K562 (cell line): ENCODE measurements around the gene MTFR2. TPM values are rescaled to one million over a fixed set of nuclear protein-coding genes. Genes with fewer than 3 reads are reported as not detected.

Experiments used
- ARNT ChIP-seq, 2 experiments: fragments of 450-650 bp; IDR thresholded peaks; 2 replicates each; pipeline ENCODE4 v1.6.1; 2016; ENCODE audit warnings: mild to moderate bottlenecking in 1 of 2
- CBX5 ChIP-seq: IDR thresholded peaks from 2 replicates; pipeline ENCODE4 v1.6.1; 2014; ENCODE audit warnings: low read depth, borderline replicate concordance
- CREB1 ChIP-seq, 2 experiments: sonication (generic) in 1 of 2; formaldehyde crosslinking in 1 of 2; IDR thresholded peaks; 2 replicates each; pipeline versions ENCODE4 v1.6.1 to v1.8.0; 2012 to 2022; ENCODE audit warnings: inconsistent platforms in 1 of 2, mild to moderate bottlenecking in 1 of 2, missing genetic modification reagents in 1 of 2, moderate library complexity in 1 of 2
- DMBX1 ChIP-seq: fragments of 250-450 bp; sonication (Bioruptor Pico); IDR thresholded peaks from 2 replicates; pipeline ENCODE4 v1.8.0; 2022; ENCODE audit warnings: inconsistent platforms, mild to moderate bottlenecking, moderate library complexity, borderline replicate concordance
- EGR1 ChIP-seq: fragments of 450-650 bp; conservative IDR thresholded peaks from 2 replicates; pipeline ENCODE4 v1.6.1; 2017; ENCODE audit warnings: mild to moderate bottlenecking
- ELF4 ChIP-seq: fragments of 450-650 bp; formaldehyde crosslinking; IDR thresholded peaks from 2 replicates; pipeline ENCODE4 v1.4.0; 2022; ENCODE audit warnings: missing genetic modification characterization
- HDAC2 ChIP-seq: fragments of 450-650 bp; IDR thresholded peaks from 2 replicates; pipeline ENCODE4 v1.6.1; 2016; ENCODE audit warnings: mild to moderate bottlenecking
- KAT7 ChIP-seq: sonication (generic); formaldehyde crosslinking; IDR thresholded peaks from 2 replicates; pipeline ENCODE4 v1.8.0; 2022; ENCODE audit warnings: missing genetic modification reagents, mild to moderate bottlenecking, borderline replicate concordance
- KLF6 ChIP-seq: fragments of 250-450 bp; sonication (Bioruptor Pico); IDR thresholded peaks from 2 replicates; pipeline ENCODE4 v1.4.0; 2020; ENCODE audit warnings: mild to moderate bottlenecking, moderate library complexity, borderline replicate concordance
- NFRKB ChIP-seq: fragments of 450-650 bp; IDR thresholded peaks from 2 replicates; pipeline ENCODE4 v1.6.1; 2016; ENCODE audit warnings: low read depth
- PHF8 ChIP-seq: fragments of 200-600 bp; sonication (generic); IDR thresholded peaks from 2 replicates; pipeline ENCODE4 v1.6.1; 2012; ENCODE audit warnings: mixed run types, mild to moderate bottlenecking, inconsistent platforms, low read length, moderate library complexity, borderline replicate concordance
- POLR2AphosphoS2 ChIP-seq: IDR thresholded peaks from 2 replicates; pipeline ENCODE4 v1.6.1; 2012; ENCODE audit warnings: low read length, improper control_type of control experiment
- SMAD4 ChIP-seq: fragments of 250-450 bp; sonication (Bioruptor Pico); conservative IDR thresholded peaks from 2 replicates; pipeline ENCODE4 v1.8.0; 2021; ENCODE audit warnings: inconsistent platforms, mild to moderate bottlenecking, moderate library complexity
- STAT5A ChIP-seq: IDR thresholded peaks from 2 replicates; pipeline ENCODE4 v1.6.1; 2012; ENCODE audit warnings: low read length, inconsistent platforms, borderline replicate concordance
- ZNF778 ChIP-seq: fragments of 450-650 bp; formaldehyde crosslinking; IDR thresholded peaks from 2 replicates; pipeline ENCODE4 v1.4.0; 2020; ENCODE audit warnings: mild to moderate bottlenecking, moderate library complexity
- polyA plus RNA-seq, 8 experiments: library from polyadenylated mRNA; depleted of rRNA in 4 of 8; stranded (reverse) in 5 of 8; unstranded in 3 of 8; fragments of >200 nt; fragmentation: Nextera tagmentation in 2 of 8; fragmentation: Illumina TruSeq in 1 of 8; extraction: Ambion mirVana in 2 of 8; extraction: Trizol in 1 of 8; gene quantifications; 2 replicates each; pipeline versions ENCODE4 v1.2.1 to v1.2.3, GENCODE V29; 2011 to 2014; ENCODE audit warnings: inconsistent platforms in 1 of 8, missing spikeins in 1 of 8
- total RNA-seq, 7 experiments: library from RNA; depleted of rRNA in 6 of 7; stranded (reverse); fragments of >200 nt in 6 of 7; fragmentation: Illumina TruSeq in 2 of 7; extraction: Trizol in 2 of 7; gene quantifications; 2 replicates each; pipeline versions ENCODE4 v1.2.1 to v1.2.3, GENCODE V29; 2011 to 2021; ENCODE audit warnings: low replicate concordance in 1 of 7
- TF ChIP-seq, protein P1 (sequence below): sonication (generic); formaldehyde crosslinking; IDR thresholded peaks from 2 replicates; pipeline ENCODE4 v1.8.1; 2023; ENCODE audit warnings: mild to moderate bottlenecking, missing genetic modification reagents, moderate library complexity
- TF ChIP-seq, protein P2 (sequence below): fragments of 450-650 bp; IDR thresholded peaks from 2 replicates; pipeline ENCODE4 v1.6.1; 2016; ENCODE audit warnings: missing biosample characterization, missing genetic modification characterization
- TF ChIP-seq, protein P3 (sequence below): fragments of 450-650 bp; formaldehyde crosslinking; IDR thresholded peaks from 2 replicates; pipeline ENCODE4 v1.4.0; 2020; ENCODE audit warnings: mild to moderate bottlenecking, moderate library complexity
- TF ChIP-seq, protein P4 (sequence below): fragments of 450-650 bp; formaldehyde crosslinking; IDR thresholded peaks from 2 replicates; pipeline ENCODE4 v1.4.0; 2020; ENCODE audit warnings: mild to moderate bottlenecking
- TF ChIP-seq, protein P5 (sequence below), 2 experiments: IDR thresholded peaks; 2 replicates each; pipeline ENCODE4 v1.6.1; 2012; ENCODE audit warnings: improper control_type of control experiment in 2 of 2, low read depth in 2 of 2, low read length in 2 of 2, borderline replicate concordance in 1 of 2

MTFR2 gene
- total and polyA plus RNA-seq, 9 of the 15 experiments (the other 6 are each of a cell fraction or from before 2014, with no cell fraction given), result 10.1 to 63.3 (median 45.9) TPM

DNA sequence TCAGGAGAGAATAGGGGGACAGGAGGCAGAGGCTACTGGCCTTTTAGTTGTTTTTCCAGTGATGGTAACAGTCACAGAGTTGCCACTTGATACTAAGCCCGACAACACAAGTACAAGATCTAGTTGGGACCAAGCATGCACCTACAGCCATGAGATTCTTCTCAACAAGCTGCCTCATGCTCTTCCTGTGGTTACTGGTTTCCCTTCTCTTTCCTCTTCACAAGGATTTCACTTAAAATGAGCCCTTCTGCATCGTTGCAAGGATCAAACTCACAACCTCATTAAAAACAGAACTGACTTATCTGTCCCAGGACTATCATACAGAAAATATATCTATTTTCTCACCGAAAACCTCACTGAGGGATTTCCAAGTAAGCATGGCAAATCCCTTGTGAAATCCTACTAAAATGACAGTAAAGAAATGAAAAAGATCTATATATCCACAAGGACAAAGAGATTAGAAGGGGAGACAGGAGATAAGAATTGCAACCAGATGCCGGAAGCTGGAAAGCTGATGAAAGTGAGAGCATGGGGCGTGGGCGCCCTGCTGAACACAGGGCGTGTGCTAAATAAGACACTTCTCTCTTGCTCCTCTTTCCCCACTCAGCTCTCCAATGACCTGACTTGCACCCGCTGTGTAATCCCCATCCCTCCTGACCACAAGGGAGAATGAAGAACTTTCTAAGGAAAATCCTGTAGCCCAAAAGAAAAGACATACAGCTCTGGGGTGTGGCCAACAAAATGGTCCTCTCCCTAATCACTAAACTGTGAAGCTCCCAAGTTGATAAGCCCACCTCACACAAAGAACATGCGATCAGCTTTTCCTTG is 13.4 kb downstream of the MTFR2 start (continued):
- TF ChIP-seq, protein P1, sequence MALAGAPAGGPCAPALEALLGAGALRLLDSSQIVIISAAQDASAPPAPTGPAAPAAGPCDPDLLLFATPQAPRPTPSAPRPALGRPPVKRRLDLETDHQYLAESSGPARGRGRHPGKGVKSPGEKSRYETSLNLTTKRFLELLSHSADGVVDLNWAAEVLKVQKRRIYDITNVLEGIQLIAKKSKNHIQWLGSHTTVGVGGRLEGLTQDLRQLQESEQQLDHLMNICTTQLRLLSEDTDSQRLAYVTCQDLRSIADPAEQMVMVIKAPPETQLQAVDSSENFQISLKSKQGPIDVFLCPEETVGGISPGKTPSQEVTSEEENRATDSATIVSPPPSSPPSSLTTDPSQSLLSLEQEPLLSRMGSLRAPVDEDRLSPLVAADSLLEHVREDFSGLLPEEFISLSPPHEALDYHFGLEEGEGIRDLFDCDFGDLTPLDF (CRISPR knock-in tag), result no peak
- TF ChIP-seq POLR2AphosphoS2 (no peak; the same call in 1 of the 2 replicates), PHF8 (no peak; the same call in 1 of the 2 replicates), ARNT (IDR thresholded peaks at IDR 0.05) (peak in 1 of 2 experiments; percentile 75; a peak in 1 of 4 replicates), NFRKB (peak; percentile 21; the same call in 1 of the 2 replicates), KLF6 (CRISPR knock-in tag) (peak; percentile 80; the same call in 1 of the 2 replicates), HDAC2 (peak; percentile 87), CREB1 (IDR thresholded peaks at IDR 0.05) (no peak), CREB1 (CRISPR knock-in tag; IDR thresholded peaks at IDR 0.05) (no peak), ZNF778 (CRISPR knock-in tag) (no peak), EGR1 (peak; percentile 94), ELF4 (no peak), DMBX1 (CRISPR knock-in tag) (no peak), STAT5A (peak; percentile 59; the same call in 1 of the 2 replicates), CBX5 (no peak), KAT7 (CRISPR knock-in tag) (0 out of 2 replicates have a peak, but pooled peaks have one; percentile 38), SMAD4 (CRISPR knock-in tag) (peak; percentile 92)
- TF ChIP-seq, protein P2, sequence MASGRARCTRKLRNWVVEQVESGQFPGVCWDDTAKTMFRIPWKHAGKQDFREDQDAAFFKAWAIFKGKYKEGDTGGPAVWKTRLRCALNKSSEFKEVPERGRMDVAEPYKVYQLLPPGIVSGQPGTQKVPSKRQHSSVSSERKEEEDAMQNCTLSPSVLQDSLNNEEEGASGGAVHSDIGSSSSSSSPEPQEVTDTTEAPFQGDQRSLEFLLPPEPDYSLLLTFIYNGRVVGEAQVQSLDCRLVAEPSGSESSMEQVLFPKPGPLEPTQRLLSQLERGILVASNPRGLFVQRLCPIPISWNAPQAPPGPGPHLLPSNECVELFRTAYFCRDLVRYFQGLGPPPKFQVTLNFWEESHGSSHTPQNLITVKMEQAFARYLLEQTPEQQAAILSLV (tag), result no peak
- TF ChIP-seq, protein P3, sequence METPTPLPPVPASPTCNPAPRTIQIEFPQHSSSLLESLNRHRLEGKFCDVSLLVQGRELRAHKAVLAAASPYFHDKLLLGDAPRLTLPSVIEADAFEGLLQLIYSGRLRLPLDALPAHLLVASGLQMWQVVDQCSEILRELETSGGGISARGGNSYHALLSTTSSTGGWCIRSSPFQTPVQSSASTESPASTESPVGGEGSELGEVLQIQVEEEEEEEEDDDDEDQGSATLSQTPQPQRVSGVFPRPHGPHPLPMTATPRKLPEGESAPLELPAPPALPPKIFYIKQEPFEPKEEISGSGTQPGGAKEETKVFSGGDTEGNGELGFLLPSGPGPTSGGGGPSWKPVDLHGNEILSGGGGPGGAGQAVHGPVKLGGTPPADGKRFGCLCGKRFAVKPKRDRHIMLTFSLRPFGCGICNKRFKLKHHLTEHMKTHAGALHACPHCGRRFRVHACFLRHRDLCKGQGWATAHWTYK (CRISPR knock-in tag), result 0 out of 2 replicates have a peak, but pooled peaks have one; percentile 16
- TF ChIP-seq, protein P4, sequence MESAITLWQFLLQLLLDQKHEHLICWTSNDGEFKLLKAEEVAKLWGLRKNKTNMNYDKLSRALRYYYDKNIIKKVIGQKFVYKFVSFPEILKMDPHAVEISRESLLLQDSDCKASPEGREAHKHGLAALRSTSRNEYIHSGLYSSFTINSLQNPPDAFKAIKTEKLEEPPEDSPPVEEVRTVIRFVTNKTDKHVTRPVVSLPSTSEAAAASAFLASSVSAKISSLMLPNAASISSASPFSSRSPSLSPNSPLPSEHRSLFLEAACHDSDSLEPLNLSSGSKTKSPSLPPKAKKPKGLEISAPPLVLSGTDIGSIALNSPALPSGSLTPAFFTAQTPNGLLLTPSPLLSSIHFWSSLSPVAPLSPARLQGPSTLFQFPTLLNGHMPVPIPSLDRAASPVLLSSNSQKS (CRISPR knock-in tag), result no peak
- TF ChIP-seq, protein P5, sequence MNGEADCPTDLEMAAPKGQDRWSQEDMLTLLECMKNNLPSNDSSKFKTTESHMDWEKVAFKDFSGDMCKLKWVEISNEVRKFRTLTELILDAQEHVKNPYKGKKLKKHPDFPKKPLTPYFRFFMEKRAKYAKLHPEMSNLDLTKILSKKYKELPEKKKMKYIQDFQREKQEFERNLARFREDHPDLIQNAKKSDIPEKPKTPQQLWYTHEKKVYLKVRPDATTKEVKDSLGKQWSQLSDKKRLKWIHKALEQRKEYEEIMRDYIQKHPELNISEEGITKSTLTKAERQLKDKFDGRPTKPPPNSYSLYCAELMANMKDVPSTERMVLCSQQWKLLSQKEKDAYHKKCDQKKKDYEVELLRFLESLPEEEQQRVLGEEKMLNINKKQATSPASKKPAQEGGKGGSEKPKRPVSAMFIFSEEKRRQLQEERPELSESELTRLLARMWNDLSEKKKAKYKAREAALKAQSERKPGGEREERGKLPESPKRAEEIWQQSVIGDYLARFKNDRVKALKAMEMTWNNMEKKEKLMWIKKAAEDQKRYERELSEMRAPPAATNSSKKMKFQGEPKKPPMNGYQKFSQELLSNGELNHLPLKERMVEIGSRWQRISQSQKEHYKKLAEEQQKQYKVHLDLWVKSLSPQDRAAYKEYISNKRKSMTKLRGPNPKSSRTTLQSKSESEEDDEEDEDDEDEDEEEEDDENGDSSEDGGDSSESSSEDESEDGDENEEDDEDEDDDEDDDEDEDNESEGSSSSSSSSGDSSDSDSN (IDR thresholded peaks at IDR 0.05; ENCODE audit: borderline replicate concordance in 1 of 2, low read depth in 2 of 2, low read length in 2 of 2), result no peak
